Cardiac fibroblast (primary cell): ENCODE results near the gene MUSK.

ENCODE experiments used
- DNase-seq, 2 donors: peaks; one replicate each; pipeline versions ENCODE4 v3.0.0 to v3.0.0-alpha.2; 2010; ENCODE audit warnings: low read depth in 2 of 2
- H3K4me3 ChIP-seq, 2 donors: replicated peaks in 1 of 2; 1 replicate in 1 of 2; 2 replicates in 1 of 2; pipeline ENCODE4 v1.5.1; 2011; ENCODE audit warnings: low read depth in 2 of 2, low read length in 2 of 2, mild to moderate bottlenecking in 2 of 2, moderate library complexity in 1 of 2
- CTCF ChIP-seq: IDR thresholded peaks from one replicate; pipeline ENCODE4 v1.5.1; 2011; ENCODE audit warnings: low read depth, mild to moderate bottlenecking, low read length, inconsistent platforms

Gene MUSK

GRCh38 chr9:110635589-110635988 lies 33.0 kb upstream of the MUSK start:
- H3K4me3 ChIP-seq: no peak overlapping the region
- no peak for TF ChIP-seq CTCF
- DNase-seq: no peak

- H3K4me3 ChIP-seq: no peak overlapping the region
- peak; percentile 65 to 76 for DNase-seq
- peak; percentile 37 for TF ChIP-seq CTCF
Observed at GRCh38 chr9:110638381-110638954, 30.1 kb upstream of the MUSK start.

- TF ChIP-seq CTCF: no peak
- no peak overlapping the region for H3K4me3 ChIP-seq
- DNase-seq: peak; percentile 17 to 39
Observed at GRCh38 chr9:110640736-110641135, 27.9 kb upstream of the MUSK start.

- DNase-seq: peak in 1 of 2 donors; percentile 68
Observed at GRCh38 chr9:110641293-110641692, 27.3 kb upstream of the MUSK start.

GRCh38 chr9:110648696-110649095 lies 19.9 kb upstream of the MUSK start:
- H3K4me3 ChIP-seq: no peak overlapping the region
- no peak for TF ChIP-seq CTCF
- DNase-seq: no peak

More at GRCh38 chr9:110641293-110641692, 27.3 kb upstream of the MUSK start:
- no peak overlapping the region for H3K4me3 ChIP-seq
- no peak for TF ChIP-seq CTCF

- H3K4me3 ChIP-seq: no peak overlapping the region
- DNase-seq: peak; percentile 34 to 89
- no peak for TF ChIP-seq CTCF
Observed at GRCh38 chr9:110650261-110650660, 18.3 kb upstream of the MUSK start.

GRCh38 chr9:110650991-110651411 lies 17.6 kb upstream of the MUSK start:
- DNase-seq: peak; percentile 87 to 97
- TF ChIP-seq CTCF: no peak
- no peak overlapping the region for H3K4me3 ChIP-seq
